Gastrocnemius medialis (tissue), 4 donors: ENCODE results near the gene SNX14.

Experiments
- POLR2A ChIP-seq, 2 donors: fragments of 450-650 bp; IDR thresholded peaks; one replicate each; pipeline ENCODE4 v1.6.1; 2017; ENCODE audit warnings: antibody characterized with exemption in 2 of 2, mild to moderate bottlenecking in 2 of 2, moderate library complexity in 2 of 2
- TF ChIP-seq, protein P1 (sequence below), 5 experiments: fragments of 450-650 bp in 3 of 5; fragments of 200-600 bp in 2 of 5; sonication (generic) in 2 of 5; IDR thresholded peaks in 4 of 5; conservative IDR thresholded peaks in 1 of 5; 1 replicate in 4 of 5; 2 replicates in 1 of 5; pipeline ENCODE4 v1.5.1; 2016 to 2019; ENCODE audit warnings: antibody characterized with exemption in 5 of 5, mild to moderate bottlenecking in 3 of 5, moderate library complexity in 3 of 5

DNA sequence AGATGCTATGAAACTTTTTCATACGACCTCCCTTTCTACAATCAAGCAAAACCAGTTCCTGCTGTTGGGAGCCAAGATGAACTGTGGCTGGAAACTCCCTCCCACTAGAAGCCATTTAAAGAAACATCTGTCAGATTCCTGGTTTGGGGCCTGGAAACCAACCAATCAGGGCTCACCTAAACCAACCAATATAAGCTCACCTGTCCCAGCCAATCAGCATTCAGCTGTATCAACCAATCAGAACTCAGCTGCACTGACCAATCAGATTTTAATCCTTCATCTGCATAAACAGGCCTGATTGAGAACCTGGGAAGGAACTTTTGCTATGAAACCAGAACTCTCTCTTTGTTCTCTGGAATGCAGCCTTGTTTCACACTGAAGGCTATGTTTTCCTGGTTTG is 42.4 kb downstream of the SNX14 start:
- TF ChIP-seq, protein P1, sequence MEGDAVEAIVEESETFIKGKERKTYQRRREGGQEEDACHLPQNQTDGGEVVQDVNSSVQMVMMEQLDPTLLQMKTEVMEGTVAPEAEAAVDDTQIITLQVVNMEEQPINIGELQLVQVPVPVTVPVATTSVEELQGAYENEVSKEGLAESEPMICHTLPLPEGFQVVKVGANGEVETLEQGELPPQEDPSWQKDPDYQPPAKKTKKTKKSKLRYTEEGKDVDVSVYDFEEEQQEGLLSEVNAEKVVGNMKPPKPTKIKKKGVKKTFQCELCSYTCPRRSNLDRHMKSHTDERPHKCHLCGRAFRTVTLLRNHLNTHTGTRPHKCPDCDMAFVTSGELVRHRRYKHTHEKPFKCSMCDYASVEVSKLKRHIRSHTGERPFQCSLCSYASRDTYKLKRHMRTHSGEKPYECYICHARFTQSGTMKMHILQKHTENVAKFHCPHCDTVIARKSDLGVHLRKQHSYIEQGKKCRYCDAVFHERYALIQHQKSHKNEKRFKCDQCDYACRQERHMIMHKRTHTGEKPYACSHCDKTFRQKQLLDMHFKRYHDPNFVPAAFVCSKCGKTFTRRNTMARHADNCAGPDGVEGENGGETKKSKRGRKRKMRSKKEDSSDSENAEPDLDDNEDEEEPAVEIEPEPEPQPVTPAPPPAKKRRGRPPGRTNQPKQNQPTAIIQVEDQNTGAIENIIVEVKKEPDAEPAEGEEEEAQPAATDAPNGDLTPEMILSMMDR (IDR thresholded peaks at IDR 0.05 in 4 of 5, conservative IDR thresholded peaks at IDR 0.05 in 1 of 5) = no peak
- no peak for TF ChIP-seq POLR2A (IDR thresholded peaks at IDR 0.05)
